ENCODE results near the gene TAGAP.

DNA sequence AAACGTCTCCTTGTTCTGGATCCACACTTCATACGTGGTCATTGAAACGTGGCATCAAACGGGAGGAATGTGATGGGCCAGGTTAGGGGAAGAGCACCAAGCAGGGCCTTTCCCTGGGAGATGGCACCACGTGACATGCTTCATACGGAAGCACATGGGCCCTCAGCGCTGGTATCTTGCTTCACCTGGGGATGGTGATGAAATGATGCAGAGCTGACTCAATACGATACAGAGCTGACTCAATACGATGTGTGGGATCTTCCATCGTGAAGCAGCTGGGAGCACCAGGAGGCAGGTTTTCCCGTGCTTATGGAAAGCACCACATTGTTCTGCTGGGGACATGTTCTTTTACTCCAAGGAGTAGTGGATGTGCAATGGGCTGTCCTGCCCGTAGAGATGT is 22.5 kb upstream of the TAGAP start:
- TF ChIP-seq POLR2A (IDR thresholded peaks at IDR 0.05), result no peak
- TF ChIP-seq CTCF (IDR thresholded peaks at IDR 0.05), result no peak
- TF ChIP-seq EP300 (IDR thresholded peaks at IDR 0.05), result no peak

Data from stomach (tissue), 4 donors.